Right lobe of liver (tissue), 6 donors: ENCODE data around the gene SNX3. TPM values are rescaled to one million over a fixed set of nuclear protein-coding genes. Genes with fewer than 3 reads are reported as not detected.

Experiments
- ATAC-seq, 4 donors: fragments of 200-7000 bp; cut with Tn5 transposase; one replicate each; pipeline ENCODE4 v1.9.1; 2020; ENCODE audit warnings: mild to moderate bottlenecking in 4 of 4, moderate library complexity in 4 of 4
- DNase-seq, 3 donors: peaks; one replicate each; pipeline ENCODE4 v3.0.0-alpha.2; 2020
- H3K27ac ChIP-seq, 3 donors: fragments of 200-600 bp; one replicate each; pipeline ENCODE4 v1.8.0; 2022
- H3K27me3 ChIP-seq, 2 donors: fragments of 200-600 bp; one replicate each; pipeline ENCODE4 v1.8.0; 2022
- H3K36me3 ChIP-seq, 4 donors: fragments of 200-600 bp; sonication (generic) in 1 of 4; one replicate each; pipeline versions ENCODE4 v1.5.1 to v1.8.0; 2017 to 2022; ENCODE audit warnings: control low read depth in 1 of 4
- H3K4me1 ChIP-seq, 4 donors: fragments of 200-600 bp; sonication (generic) in 1 of 4; one replicate each; pipeline versions ENCODE4 v1.5.1 to v1.8.0; 2017 to 2022; ENCODE audit warnings: control low read depth in 1 of 4
- H3K4me3 ChIP-seq, 3 donors: fragments of 200-600 bp; one replicate each; pipeline ENCODE4 v1.8.0; 2022
- H3K9me3 ChIP-seq, 4 donors: fragments of 200-600 bp; sonication (generic) in 1 of 4; one replicate each; pipeline versions ENCODE4 v1.5.1 to v1.8.0; 2017 to 2022; ENCODE audit warnings: control low read depth in 1 of 4
- POLR2A ChIP-seq: fragments of 450-650 bp; IDR thresholded peaks from one replicate; pipeline ENCODE4 v1.6.1; 2017; ENCODE audit warnings: antibody characterized with exemption, mild to moderate bottlenecking
- WGBS: methylation state at CpG from one replicate; pipeline ENCODE4 v1.1.6; 2018; ENCODE audit warnings: low coverage, low lambda C conversion rate; ENCODE audit not compliant: insufficient coverage; ENCODE audit errors: missing lambda C conversion rate; 5-methylcytosine and 5-hydroxymethylcytosine counted together
- intact Hi-C, 2 donors: fragments of 100-400 bp; cut with DNase I; formaldehyde crosslinking; loops; one replicate each; pipeline versions ENCODE4 v1.11.2 to v1.14.1; 2022
- total RNA-seq, 6 experiments: library from RNA; depleted of rRNA in 2 of 6; stranded (reverse); fragments of >200 nt in 2 of 6; fragmentation: NEBNext Ultra II Directional in 3 of 6; extraction: Animal tissue kit (Norgen Biotek cat#: 25700) in 3 of 6; gene quantifications; one replicate each; pipeline versions ENCODE4 v1.1.0 to v1.2.4, GENCODE V29; 2016 to 2023
- TF ChIP-seq, protein P1 (sequence below), 4 donors: fragments of 200-600 bp in 3 of 4; fragments of 450-650 bp in 1 of 4; IDR thresholded peaks; one replicate each; pipeline versions ENCODE4 v1.5.1 to v1.8.0; 2016 to 2022; ENCODE audit warnings: antibody characterized with exemption in 4 of 4, mild to moderate bottlenecking in 2 of 4
- donor health status: DM: no; HTN: yes; CAD: no.
- donor health status: DM: no; HTN: no; CAD: no.
- donor health status: DM: no; HTN: no; CAD: no.
- donor health status: DM: no; HTN: yes; CAD: no.
- donor health status: DM: no; HTN: yes; CAD: no.

The SNX3 gene
- total RNA-seq, 6 experiments from 2014 or later = 76.8 to 191 (median 111) TPM

DNA sequence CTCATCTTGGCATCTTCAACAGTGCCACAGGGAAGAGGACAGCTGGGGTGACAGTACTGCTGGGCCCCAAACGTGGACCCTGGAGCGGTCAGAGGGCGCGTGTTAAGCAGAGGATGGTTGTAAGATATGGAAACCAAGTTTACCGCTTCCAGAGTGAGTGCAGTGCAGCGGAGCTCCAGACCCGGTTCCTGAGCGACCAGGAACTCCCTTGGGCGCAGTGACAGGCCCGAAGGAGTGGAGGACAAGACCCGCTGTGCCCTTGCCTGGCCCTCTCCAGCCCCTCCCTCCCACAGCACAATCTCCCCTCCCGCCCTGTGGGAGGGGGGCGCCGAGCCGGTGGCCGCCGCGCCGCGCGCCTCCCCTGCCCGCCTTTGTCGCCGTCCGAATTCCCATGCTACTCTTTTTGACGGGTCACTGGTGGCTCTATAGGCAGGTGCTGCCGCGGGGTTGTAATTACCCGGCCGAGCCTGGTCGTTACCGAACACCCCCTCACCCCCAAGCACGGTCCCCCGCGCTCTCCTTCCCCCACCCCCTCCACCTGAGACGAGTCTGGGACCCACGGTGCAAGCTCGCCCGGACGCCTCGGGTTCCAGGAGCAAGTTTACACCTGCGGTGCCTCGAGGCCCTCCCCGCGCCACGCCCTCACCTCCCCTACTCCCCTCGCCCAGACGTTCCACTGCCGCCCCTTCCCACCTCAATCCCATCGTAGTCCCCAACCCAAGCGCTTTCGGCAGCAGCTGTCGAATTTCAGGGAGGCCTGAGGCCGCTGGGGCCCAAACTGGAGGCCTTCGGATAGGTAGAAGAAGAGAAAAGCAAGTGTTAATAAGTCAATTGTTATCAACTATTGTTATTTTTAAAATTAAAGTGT lies 91.1 kb downstream of the SNX3 start:
- Histone ChIP-seq H3K27ac (no peak overlapping the region), H3K4me1 (peaks cover 0 to 21% (median 0%) of the 10 kb centered on the region in 4 donors), H3K27me3 (peaks cover 5 to 36% of the 10 kb centered on the region in 2 donors), H3K36me3 (no peaks in the 10 kb centered on the region), H3K4me3 (no peak overlapping the region), H3K9me3 (no peaks in the 10 kb centered on the region)
- DNase-seq (no peak), ATAC-seq (peak in 3 of 4 donors; percentile 21 to 31 (median 22))
- WGBS = 15% methylated on average over 13 of the region's 55 CpGs
- intact Hi-C loops = no loop called here
- TF ChIP-seq, protein P1, sequence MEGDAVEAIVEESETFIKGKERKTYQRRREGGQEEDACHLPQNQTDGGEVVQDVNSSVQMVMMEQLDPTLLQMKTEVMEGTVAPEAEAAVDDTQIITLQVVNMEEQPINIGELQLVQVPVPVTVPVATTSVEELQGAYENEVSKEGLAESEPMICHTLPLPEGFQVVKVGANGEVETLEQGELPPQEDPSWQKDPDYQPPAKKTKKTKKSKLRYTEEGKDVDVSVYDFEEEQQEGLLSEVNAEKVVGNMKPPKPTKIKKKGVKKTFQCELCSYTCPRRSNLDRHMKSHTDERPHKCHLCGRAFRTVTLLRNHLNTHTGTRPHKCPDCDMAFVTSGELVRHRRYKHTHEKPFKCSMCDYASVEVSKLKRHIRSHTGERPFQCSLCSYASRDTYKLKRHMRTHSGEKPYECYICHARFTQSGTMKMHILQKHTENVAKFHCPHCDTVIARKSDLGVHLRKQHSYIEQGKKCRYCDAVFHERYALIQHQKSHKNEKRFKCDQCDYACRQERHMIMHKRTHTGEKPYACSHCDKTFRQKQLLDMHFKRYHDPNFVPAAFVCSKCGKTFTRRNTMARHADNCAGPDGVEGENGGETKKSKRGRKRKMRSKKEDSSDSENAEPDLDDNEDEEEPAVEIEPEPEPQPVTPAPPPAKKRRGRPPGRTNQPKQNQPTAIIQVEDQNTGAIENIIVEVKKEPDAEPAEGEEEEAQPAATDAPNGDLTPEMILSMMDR (IDR thresholded peaks at IDR 0.05) = no peak
- no peak for TF ChIP-seq POLR2A

DNA sequence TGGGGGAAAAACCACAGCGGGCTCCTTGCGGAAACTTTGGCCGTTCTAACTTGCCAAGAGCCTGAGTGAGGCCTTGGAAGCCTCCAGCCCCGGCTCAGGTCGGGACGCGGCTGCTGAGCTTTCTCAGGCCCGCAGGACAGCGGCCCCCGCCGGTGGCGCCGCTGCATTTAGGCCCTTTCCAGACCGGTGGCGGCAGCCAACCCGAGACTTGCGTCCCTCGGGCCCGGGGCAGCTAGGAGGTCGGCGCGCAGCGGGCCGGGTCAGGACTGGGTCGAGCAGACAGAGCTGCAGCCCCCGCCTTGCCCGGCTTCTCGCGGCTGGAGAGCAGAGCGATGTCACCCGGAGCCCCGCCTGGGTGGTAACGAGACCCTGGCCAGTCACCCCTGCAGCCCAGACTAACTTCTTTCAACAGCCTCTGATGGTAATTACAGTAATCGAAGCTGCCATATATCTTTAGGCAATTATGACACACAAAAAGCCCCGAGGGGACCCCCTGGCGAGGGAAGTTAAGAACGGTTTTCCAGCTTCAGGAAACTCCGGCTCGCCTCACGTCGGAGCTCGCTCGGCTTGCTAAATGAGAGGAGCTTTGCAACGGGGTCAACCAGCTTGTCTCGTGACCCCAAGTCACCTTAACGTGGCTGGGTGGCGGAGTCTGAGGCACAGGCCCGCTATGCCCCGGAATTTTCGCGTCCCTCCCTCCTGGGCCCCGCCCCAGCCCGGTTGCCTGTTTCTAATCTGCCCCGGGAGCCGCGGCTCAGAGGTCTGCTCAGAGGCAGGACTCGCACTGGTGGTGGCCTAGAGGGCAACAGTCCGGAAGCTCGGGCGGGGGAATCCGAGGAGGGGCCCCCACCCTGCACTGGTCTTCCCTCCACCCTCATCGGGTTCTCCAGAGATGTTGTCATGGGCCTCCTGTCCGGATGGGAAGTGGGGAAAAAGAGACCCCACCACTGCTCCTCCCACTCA lies 92.1 kb downstream of the SNX3 start:
- ATAC-seq (peak; percentile 74 to 88 (median 78)), DNase-seq (peak in 2 of 3 donors; percentile 56 to 62)
- Histone ChIP-seq H3K27me3 (peaks cover 7 to 37% of the 10 kb centered on the region in 2 donors), H3K9me3 (no peaks in the 10 kb centered on the region), H3K4me1 (peaks cover 0 to 21% (median 0%) of the 10 kb centered on the region in 4 donors), H3K27ac (no peak overlapping the region), H3K4me3 (peak overlapping the region in 1 of 3 donors; percentile 3), H3K36me3 (no peaks in the 10 kb centered on the region)
- WGBS = 3% methylated on average over 14 of the region's 63 CpGs
- intact Hi-C loops = no loop called here
- TF ChIP-seq, protein P1 (IDR thresholded peaks at IDR 0.05) = peak; percentile 10 to 38 (median 34)
- no peak for TF ChIP-seq POLR2A

DNA sequence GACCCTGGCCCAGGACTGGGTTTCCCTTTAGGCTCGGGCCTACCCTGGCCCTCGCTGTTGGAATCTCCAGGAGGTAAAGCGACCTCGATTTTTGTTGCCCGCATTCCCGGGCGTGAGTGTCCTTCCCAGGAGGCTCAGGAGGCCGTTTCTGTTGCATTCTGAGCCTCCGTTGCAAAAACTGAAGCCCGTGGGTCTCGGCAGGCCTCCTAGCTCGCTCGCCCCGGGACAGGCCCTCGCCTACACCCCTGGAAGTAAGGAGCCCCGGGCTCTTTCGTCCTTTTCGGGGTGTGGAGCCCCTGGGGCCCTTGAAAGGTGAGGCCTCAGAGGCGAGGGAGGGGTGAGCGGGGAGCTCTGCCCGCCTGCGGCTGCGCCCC lies 92.8 kb downstream of the SNX3 start:
- WGBS = 24% methylated on average over 10 of the region's 23 CpGs
- ATAC-seq = peak in 1 of 4 donors; percentile 15
- intact Hi-C loops = no loop called here
- no peak for TF ChIP-seq POLR2A
- TF ChIP-seq, protein P1 (IDR thresholded peaks at IDR 0.05) = no peak
- Histone ChIP-seq H3K36me3 (no peaks in the 10 kb centered on the region), H3K4me1 (peaks cover 0 to 21% (median 0%) of the 10 kb centered on the region in 4 donors), H3K27ac (no peak overlapping the region), H3K9me3 (no peaks in the 10 kb centered on the region), H3K27me3 (peaks cover 12 to 44% of the 10 kb centered on the region in 2 donors), H3K4me3 (peak overlapping the region in 1 of 3 donors; percentile 3)
- DNase-seq = no peak

DNA sequence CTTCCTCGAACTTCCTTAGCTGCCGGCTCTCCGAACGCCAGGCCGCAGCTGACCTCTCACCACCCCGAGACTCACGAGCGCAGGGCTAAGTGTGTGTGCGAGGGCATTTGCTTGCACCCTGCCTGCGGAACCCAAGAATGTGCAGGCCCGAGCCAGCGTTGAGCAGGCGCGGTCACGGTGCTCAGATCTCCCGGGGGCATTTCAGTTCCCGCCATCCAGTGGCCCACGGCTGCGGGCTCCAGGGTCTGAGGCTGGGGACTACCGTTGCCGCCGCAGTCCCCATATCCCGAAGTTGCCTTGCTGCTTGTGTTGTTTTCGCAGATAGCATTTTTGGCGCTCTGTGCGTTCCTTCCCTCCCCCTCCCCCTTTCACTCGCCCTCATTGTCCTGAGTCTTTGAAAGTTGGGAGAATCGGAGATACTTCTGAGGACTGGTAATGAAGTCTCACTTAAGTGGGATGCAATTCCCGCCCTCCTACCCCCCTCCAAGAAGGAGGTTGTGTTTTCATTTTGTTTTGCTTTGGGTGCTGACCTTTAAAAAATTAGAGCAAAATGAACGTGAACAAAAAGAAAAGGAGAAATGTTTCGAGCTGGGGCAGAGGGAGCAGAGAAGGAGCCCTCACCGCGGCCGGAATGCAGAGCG lies 93.3 kb downstream of the SNX3 start:
- Histone ChIP-seq H3K36me3 (no peaks in the 10 kb centered on the region), H3K9me3 (no peaks in the 10 kb centered on the region), H3K4me1 (peaks cover 0 to 21% (median 0%) of the 10 kb centered on the region in 4 donors), H3K27ac (no peak overlapping the region), H3K4me3 (no peak overlapping the region), H3K27me3 (peaks cover 15 to 44% of the 10 kb centered on the region in 2 donors)
- intact Hi-C loops = no loop called here
- DNase-seq (no peak), ATAC-seq (no peak)
- WGBS = 22% methylated on average over 13 of the region's 35 CpGs
- TF ChIP-seq, protein P1 (IDR thresholded peaks at IDR 0.05) = no peak
- TF ChIP-seq POLR2A = no peak
